Measurements from ENCODE around the gene AQP9.

DNA sequence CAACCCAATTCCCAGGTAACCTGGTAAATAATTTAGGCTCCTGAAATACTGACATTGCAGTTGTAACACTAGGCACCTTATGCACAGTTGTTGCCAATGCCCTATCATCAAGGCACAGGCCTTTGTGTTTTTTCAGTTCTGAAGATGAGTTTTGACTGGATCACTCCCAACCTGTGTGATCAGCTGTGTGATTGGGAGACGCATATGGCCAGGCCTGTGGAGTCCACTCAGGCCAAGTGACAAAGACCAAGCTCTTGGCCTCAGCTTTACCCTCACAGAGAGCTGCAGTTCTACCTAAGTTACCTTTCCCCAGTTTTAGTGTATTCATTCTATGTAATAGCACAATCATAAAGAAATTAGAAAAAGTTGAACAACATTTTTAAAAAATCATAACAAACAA lies 19.2 kb upstream of the AQP9 start:
- TF ChIP-seq, protein P1, sequence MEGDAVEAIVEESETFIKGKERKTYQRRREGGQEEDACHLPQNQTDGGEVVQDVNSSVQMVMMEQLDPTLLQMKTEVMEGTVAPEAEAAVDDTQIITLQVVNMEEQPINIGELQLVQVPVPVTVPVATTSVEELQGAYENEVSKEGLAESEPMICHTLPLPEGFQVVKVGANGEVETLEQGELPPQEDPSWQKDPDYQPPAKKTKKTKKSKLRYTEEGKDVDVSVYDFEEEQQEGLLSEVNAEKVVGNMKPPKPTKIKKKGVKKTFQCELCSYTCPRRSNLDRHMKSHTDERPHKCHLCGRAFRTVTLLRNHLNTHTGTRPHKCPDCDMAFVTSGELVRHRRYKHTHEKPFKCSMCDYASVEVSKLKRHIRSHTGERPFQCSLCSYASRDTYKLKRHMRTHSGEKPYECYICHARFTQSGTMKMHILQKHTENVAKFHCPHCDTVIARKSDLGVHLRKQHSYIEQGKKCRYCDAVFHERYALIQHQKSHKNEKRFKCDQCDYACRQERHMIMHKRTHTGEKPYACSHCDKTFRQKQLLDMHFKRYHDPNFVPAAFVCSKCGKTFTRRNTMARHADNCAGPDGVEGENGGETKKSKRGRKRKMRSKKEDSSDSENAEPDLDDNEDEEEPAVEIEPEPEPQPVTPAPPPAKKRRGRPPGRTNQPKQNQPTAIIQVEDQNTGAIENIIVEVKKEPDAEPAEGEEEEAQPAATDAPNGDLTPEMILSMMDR (conservative IDR thresholded peaks at IDR 0.05; ENCODE audit: low read depth, low read length): no peak
- no peak for TF ChIP-seq EZH2 (IDR thresholded peaks at IDR 0.05; ENCODE audit: borderline replicate concordance, low read depth, low read length, poor library complexity, severe bottlenecking)
